HUES48 (cell line): Measurements from ENCODE around the gene PPP1R17.

Source experiments
- H3K27ac ChIP-seq: one replicate; pipeline ENCODE4 v1.7.0; 2013; ENCODE audit warnings: low read depth, low read length, inconsistent platforms
- H3K27me3 ChIP-seq: 2 replicates; pipeline ENCODE4 v1.6.1; 2013; ENCODE audit warnings: mild to moderate bottlenecking, low read length; ENCODE audit not compliant: control insufficient read depth, insufficient read depth
- H3K36me3 ChIP-seq: 2 replicates; pipeline ENCODE4 v1.6.1; 2013; ENCODE audit warnings: low read length; ENCODE audit not compliant: control insufficient read depth, insufficient read depth
- H3K4me1 ChIP-seq: 2 replicates; pipeline ENCODE4 v1.6.1; 2013; ENCODE audit warnings: mild to moderate bottlenecking, low read length; ENCODE audit not compliant: control insufficient read depth, insufficient read depth
- H3K4me3 ChIP-seq: 2 replicates; pipeline ENCODE4 v1.5.1; 2013; ENCODE audit warnings: mild to moderate bottlenecking, low read depth, low read length
- H3K9ac ChIP-seq: 2 replicates; pipeline ENCODE4 v1.6.1; 2013; ENCODE audit warnings: mild to moderate bottlenecking, low read depth, low read length, moderate library complexity
- H3K9me3 ChIP-seq: 2 replicates; pipeline ENCODE4 v1.6.1; 2013; ENCODE audit warnings: low read length; ENCODE audit not compliant: control insufficient read depth, insufficient read depth

The PPP1R17 gene

GRCh38 chr7:31665546-31665945, 21.5 kb upstream of the PPP1R17 start:
- H3K36me3 ChIP-seq = no peaks in the 10 kb centered on the region
- peaks cover 13% of the 10 kb centered on the region for H3K4me1 ChIP-seq
- H3K9me3 ChIP-seq = no peaks in the 10 kb centered on the region
- no peak overlapping the region for H3K4me3 ChIP-seq
- no peak overlapping the region for H3K9ac ChIP-seq
- H3K27ac ChIP-seq = no peak overlapping the region
- no peaks in the 10 kb centered on the region for H3K27me3 ChIP-seq

GRCh38 chr7:31669461-31669860, 17.6 kb upstream of the PPP1R17 start:
- Histone ChIP-seq H3K4me3 (no peak overlapping the region), H3K9ac (no peak overlapping the region), H3K9me3 (no peaks in the 10 kb centered on the region), H3K27me3 (no peaks in the 10 kb centered on the region), H3K27ac (no peak overlapping the region), H3K36me3 (no peaks in the 10 kb centered on the region), H3K4me1 (peaks cover 13% of the 10 kb centered on the region)

GRCh38 chr7:31679574-31680305, 7.3 kb upstream of the PPP1R17 start:
- no peaks in the 10 kb centered on the region for H3K27me3 ChIP-seq
- no peak overlapping the region for H3K27ac ChIP-seq
- no peaks in the 10 kb centered on the region for H3K9me3 ChIP-seq
- H3K36me3 ChIP-seq = no peaks in the 10 kb centered on the region
- H3K4me1 ChIP-seq = 0 out of 2 replicates have a peak, but pooled peaks cover 2% of the 10 kb centered on the region
- no peak overlapping the region for H3K9ac ChIP-seq
- H3K4me3 ChIP-seq = no peak overlapping the region

- Histone ChIP-seq H3K36me3 (no peaks in the 10 kb centered on the region), H3K9ac (no peak overlapping the region), H3K27ac (no peak overlapping the region), H3K9me3 (no peaks in the 10 kb centered on the region), H3K27me3 (0 out of 2 replicates have a peak, but pooled peaks cover 3% of the 10 kb centered on the region), H3K4me3 (no peak overlapping the region), H3K4me1 (peaks cover 21% of the 10 kb centered on the region)
Measured at GRCh38 chr7:31683445-31684225, 3.4 kb upstream of the PPP1R17 start.

GRCh38 chr7:31688372-31688771, 1.4 kb downstream of the PPP1R17 start:
- Histone ChIP-seq H3K27me3 (0 out of 2 replicates have a peak, but pooled peaks cover 3% of the 10 kb centered on the region), H3K4me3 (peak overlapping the region; percentile 22; the same call in 1 of the 2 replicates), H3K36me3 (no peaks in the 10 kb centered on the region), H3K9ac (no peak overlapping the region), H3K27ac (peak overlapping the region; percentile 43), H3K4me1 (peaks cover 44% of the 10 kb centered on the region), H3K9me3 (no peaks in the 10 kb centered on the region)

GRCh38 chr7:31688996-31689395, 2.0 kb downstream of the PPP1R17 start:
- Histone ChIP-seq H3K9ac (no peak overlapping the region), H3K4me3 (peak overlapping the region; percentile 22; the same call in 1 of the 2 replicates), H3K9me3 (no peaks in the 10 kb centered on the region), H3K36me3 (no peaks in the 10 kb centered on the region), H3K4me1 (peaks cover 44% of the 10 kb centered on the region), H3K27me3 (0 out of 2 replicates have a peak, but pooled peaks cover 3% of the 10 kb centered on the region), H3K27ac (peak overlapping the region; percentile 43)

- no peaks in the 10 kb centered on the region for H3K36me3 ChIP-seq
- no peak overlapping the region for H3K9ac ChIP-seq
- H3K4me3 ChIP-seq = no peak overlapping the region
- peaks cover 44% of the 10 kb centered on the region for H3K4me1 ChIP-seq
- no peak overlapping the region for H3K27ac ChIP-seq
- no peaks in the 10 kb centered on the region for H3K9me3 ChIP-seq
- 0 out of 2 replicates have a peak, but pooled peaks cover 3% of the 10 kb centered on the region for H3K27me3 ChIP-seq
Measured at GRCh38 chr7:31690935-31691334, 3.9 kb downstream of the PPP1R17 start.

- Histone ChIP-seq H3K4me3 (no peak overlapping the region), H3K9ac (no peak overlapping the region)
Measured at GRCh38 chr7:31692451-31692850, 5.4 kb downstream of the PPP1R17 start.

GRCh38 chr7:31692871-31693270, 5.9 kb downstream of the PPP1R17 start:
- no peak overlapping the region for H3K4me3 ChIP-seq
- 0 out of 2 replicates have a peak, but pooled peaks cover under 1% of the 10 kb centered on the region for H3K27me3 ChIP-seq
- no peaks in the 10 kb centered on the region for H3K9me3 ChIP-seq
- no peaks in the 10 kb centered on the region for H3K36me3 ChIP-seq
- no peak overlapping the region for H3K27ac ChIP-seq
- no peak overlapping the region for H3K9ac ChIP-seq
- peaks cover 33% of the 10 kb centered on the region for H3K4me1 ChIP-seq

More at GRCh38 chr7:31692451-31692850, 5.4 kb downstream of the PPP1R17 start:
- no peaks in the 10 kb centered on the region for H3K9me3 ChIP-seq
- H3K27me3 ChIP-seq = 0 out of 2 replicates have a peak, but pooled peaks cover 3% of the 10 kb centered on the region
- peaks cover 37% of the 10 kb centered on the region for H3K4me1 ChIP-seq
- H3K27ac ChIP-seq = no peak overlapping the region
- no peaks in the 10 kb centered on the region for H3K36me3 ChIP-seq

- Histone ChIP-seq H3K27me3 (no peaks in the 10 kb centered on the region), H3K4me1 (peaks cover 1% of the 10 kb centered on the region; the same call in 1 of the 2 replicates), H3K9ac (no peak overlapping the region), H3K36me3 (no peaks in the 10 kb centered on the region), H3K27ac (no peak overlapping the region), H3K9me3 (no peaks in the 10 kb centered on the region), H3K4me3 (no peak overlapping the region)
Measured at GRCh38 chr7:31695859-31696614, 9.0 kb downstream of the PPP1R17 start.
